22Rv1 (cell line): ENCODE data around the gene MRAS.

Experiments used
- ZFX ChIP-seq: fragments of 450-650 bp; IDR thresholded peaks from 2 replicates; pipeline ENCODE4 v1.6.1; 2017; ENCODE audit warnings: antibody characterized with exemption, borderline replicate concordance
- TF ChIP-seq, protein P1 (sequence below): fragments of 450-650 bp; IDR thresholded peaks from 2 replicates; pipeline ENCODE4 v1.5.1; 2017; ENCODE audit warnings: mild to moderate bottlenecking

GRCh38 chr3:138449490-138449889, 101.1 kb downstream of the MRAS start:
- TF ChIP-seq, protein P1, sequence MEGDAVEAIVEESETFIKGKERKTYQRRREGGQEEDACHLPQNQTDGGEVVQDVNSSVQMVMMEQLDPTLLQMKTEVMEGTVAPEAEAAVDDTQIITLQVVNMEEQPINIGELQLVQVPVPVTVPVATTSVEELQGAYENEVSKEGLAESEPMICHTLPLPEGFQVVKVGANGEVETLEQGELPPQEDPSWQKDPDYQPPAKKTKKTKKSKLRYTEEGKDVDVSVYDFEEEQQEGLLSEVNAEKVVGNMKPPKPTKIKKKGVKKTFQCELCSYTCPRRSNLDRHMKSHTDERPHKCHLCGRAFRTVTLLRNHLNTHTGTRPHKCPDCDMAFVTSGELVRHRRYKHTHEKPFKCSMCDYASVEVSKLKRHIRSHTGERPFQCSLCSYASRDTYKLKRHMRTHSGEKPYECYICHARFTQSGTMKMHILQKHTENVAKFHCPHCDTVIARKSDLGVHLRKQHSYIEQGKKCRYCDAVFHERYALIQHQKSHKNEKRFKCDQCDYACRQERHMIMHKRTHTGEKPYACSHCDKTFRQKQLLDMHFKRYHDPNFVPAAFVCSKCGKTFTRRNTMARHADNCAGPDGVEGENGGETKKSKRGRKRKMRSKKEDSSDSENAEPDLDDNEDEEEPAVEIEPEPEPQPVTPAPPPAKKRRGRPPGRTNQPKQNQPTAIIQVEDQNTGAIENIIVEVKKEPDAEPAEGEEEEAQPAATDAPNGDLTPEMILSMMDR, result no peak
- no peak for TF ChIP-seq ZFX
